GM18951 (cell line): ENCODE measurements around the gene ERICH6B.

Experiments used
- POLR2A ChIP-seq: IDR thresholded peaks from 4 replicates; pipeline ENCODE4 v1.6.1; 2011; ENCODE audit warnings: mild to moderate bottlenecking; ENCODE audit not compliant: insufficient read length, insufficient read depth; ENCODE audit errors: extremely low read depth
- in situ Hi-C: fragments of 300-500 bp; cut with MboI; formaldehyde crosslinking; loops from one replicate; pipeline ENCODE4 v1.12.0; 2022; ENCODE audit warnings: low sequenced_read_pairs, mixed read lengths, inconsistent platforms; ENCODE audit not compliant: unreplicated experiment

The ERICH6B gene

DNA sequence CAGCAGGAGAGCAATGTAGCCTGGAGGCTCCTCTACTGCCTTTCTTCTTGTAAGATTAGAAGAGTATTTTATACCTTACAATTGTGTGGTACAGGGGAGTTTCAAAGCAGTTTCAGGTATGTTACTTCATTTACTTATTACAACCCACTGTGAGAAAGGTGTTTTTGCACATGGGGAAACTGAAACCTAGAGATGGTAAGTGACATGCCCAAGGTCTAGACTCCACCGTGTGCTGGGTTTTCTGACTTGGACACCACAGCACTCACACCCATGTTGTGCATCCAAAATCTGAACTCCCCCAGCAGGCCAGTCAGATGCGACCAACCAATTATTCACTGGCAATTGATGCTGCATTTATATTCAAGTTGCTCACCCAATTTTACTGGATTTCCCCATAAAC lies 22.8 kb downstream of the ERICH6B start:
- TF ChIP-seq POLR2A, result no peak
- in situ Hi-C loops, result no loop called here

DNA sequence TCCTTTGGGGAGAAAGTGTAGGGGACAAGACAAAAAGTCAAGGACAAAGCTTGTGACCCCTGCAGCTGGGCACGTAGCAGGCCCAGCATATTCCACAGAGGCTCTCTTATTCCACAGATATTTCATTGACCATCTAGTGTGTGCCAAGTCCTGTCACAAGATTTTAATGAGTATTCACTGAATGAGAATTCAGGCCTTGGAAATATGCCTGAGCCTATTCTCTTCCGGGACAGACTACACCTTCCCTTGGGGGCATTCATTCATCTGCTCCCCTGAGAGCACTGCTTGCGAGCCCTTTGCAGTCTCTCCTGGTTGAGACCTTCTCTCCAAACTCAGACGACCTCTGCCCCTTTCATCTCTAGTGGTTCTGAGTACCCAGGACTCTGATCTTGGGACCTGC lies 25.5 kb downstream of the ERICH6B start:
- in situ Hi-C loops, result no loop called here
- no peak for TF ChIP-seq POLR2A

DNA sequence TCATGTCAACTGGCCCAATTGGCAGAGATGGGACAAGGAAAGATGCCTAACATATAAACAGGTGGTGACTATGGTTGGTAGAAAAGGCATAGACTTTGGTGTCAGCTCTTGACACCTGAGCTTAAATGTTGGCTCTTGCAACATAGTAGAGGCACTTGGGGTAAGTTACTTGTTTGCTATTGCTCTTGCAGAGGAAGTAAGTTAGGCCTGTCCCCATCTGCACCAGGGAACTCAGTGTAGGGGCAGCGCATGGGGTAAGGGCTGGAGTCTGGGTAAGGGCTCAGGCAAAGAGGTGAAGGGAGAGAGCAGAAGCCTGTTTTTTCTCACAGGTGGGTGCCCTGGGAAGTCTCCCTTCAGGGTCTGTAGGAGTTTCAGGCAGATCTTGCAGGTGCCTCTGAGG lies 27.6 kb downstream of the ERICH6B start:
- TF ChIP-seq POLR2A, result no peak
- in situ Hi-C loops, result no loop called here

DNA sequence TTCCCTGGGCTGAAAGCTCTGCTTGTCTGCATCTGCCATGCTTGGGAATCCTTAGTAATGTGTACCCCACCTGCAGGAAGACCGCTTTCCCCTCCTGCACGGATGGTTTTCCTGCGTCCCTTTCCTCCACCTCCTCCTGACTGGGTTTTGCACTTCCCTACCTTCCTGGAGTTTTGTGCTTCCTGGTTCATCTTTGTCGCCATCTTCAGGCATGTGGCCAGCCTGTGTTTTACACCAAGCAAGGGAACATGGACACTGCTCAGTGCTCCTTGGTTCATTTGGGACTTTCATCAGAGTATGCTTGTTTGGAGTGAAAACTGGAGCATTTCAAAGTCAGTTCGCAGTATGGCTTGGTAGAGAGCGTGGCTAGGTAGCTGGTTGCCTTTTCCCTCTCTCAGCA lies 30.7 kb downstream of the ERICH6B start:
- in situ Hi-C loops, result no loop called here
- TF ChIP-seq POLR2A, result no peak

DNA sequence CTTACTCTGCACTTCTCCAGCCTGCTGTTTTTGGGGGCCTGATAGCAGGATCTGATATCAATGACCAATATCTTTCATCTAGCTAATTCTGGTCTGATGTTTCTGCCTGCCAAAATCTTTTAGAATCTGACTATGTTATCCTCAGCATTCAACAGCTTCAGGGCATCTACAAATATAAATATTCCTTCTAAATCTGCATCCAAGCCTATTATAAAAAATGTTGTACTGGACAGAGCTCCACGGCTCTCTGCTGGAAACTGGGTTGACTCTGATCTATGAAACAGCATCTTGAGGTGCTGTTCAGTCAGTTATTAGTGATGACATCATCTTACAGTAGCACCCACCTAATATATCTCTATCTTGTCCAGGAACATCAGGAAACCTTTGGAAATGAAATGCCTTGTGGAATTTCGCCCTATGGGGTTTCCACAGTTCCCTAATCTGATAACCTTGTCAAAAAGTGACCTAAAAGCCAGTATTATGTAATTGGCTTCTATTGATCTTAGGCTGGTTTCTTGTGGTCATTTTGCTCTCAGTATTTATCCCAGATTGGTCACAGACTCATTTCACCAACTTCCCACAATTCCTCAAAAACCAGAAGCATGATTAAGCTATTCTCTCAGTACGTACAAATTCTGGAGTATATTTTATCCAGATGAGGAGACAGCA lies 33.0 kb downstream of the ERICH6B start:
- in situ Hi-C loops, result no loop called here
- no peak for TF ChIP-seq POLR2A

DNA sequence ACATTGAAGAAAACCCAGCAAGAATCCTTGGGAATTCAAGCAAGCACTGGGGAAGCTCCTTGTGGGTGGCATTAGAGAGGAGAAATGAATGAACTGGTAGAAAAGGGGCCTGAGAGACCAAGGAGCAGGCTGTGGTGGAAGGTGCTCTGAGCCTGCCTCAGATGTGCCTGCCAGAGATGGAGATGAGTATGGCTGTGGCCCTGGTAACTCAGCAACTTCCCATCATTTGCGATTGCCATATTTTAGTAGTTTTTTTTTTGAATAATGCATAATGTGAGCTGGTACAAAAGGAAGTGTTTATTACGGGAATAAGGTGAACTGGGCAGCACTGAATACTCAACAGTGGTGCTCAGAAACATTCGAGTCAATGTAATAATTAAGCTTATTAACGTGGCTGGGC lies 39.1 kb downstream of the ERICH6B start:
- in situ Hi-C loops, result no loop called here
- TF ChIP-seq POLR2A, result no peak

DNA sequence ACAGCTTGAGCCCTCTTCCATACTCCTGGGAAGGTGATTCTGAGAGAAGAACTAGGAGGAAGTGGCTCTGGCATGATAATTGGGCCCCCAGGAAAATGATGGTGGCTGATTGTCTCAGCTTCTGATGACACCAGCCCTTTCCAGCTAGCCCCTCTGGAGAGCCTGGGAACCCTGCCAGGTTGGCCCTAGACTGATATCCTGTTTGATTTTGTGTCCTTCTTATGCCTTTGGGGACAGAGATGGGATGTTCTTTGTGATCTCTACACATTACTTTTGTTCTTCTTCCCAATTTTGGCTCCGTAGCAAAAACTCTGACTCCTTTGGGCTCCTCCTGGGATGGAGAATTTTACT lies 39.7 kb downstream of the ERICH6B start:
- in situ Hi-C loops, result no loop called here
- no peak for TF ChIP-seq POLR2A

DNA sequence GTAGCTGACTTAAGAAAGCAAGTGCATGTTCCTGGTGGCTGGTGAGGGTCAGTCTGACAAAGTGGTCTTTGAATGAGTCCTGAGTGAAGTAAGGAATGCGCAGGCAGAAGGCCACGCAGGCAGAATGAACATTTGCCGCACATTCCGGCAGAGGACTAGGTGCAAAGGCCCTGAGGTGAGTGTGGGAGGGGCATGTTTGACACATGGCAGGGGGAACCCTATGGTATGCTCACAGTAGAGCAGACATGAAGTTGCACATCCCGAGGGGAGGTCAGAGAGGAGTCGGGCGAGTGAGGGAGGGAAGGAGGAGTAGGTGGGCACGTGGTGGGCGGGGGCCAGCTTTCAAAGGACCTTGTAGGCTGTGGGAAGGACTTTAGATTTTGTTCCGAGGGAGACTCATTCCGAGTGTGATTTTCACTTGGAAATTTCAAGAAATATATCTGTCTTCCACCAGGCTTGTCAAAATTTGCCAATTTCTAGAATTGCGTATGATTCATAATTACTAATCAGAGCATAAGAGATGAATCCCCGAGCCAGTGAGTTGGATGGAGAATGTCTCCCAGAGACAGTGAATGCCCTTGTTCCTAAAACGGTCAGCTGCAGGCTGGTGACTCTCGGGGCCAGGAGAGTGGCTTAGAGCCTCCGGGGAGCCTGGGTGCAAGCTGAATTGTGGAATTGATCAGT lies 40.3 kb downstream of the ERICH6B start:
- in situ Hi-C loops, result no loop called here
- no peak for TF ChIP-seq POLR2A

DNA sequence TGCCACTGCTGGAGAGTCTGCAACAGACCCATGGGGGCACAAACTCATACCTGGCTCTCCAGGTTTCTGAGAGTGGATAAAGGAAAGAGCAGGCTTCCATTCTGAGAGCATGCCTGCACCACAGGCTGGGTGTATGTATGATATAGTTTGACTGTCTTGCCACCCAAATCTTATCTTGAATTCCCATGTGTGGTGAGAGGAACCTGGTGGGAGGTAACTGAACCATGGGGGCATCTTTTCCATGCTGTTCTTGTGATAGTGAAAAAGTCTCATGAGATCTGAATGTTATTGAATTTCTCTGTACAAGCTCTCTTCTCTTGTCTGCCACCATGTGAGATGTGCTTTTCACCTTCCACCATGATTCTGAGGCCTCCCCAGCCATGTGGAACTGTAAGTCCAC lies 50.2 kb downstream of the ERICH6B start:
- TF ChIP-seq POLR2A, result no peak
- in situ Hi-C loops, result no loop called here

DNA sequence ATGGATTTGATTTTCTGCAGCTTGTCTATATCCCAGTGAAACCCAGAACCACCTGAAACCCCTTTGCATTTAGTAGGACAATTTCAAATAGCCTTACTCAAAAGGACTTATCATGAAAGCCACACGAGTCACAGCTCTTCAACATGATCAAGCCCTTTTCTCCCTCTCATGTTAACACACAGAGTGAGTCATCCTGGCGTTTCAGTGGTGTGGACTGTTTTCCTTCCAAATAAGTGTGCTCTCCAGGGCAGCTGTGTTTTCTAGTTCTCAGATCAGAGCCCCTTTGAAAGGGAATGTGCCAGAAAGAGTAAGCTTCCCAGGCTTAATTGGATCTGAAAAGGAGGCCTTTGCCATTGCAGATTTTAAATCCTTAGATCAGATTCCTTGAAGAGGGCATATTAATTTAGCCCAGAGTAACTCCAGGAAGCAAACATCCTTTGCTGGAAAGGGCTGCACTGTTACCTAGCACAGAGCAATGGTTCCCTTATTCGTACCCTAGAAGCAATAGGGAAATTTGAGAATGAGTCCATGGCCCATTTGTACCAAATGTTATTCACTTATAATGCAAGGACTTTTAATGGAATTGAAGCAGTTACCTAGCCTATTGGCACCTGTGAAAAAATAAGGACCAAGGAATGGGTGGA lies 51.3 kb downstream of the ERICH6B start:
- no peak for TF ChIP-seq POLR2A
- in situ Hi-C loops, result no loop called here

DNA sequence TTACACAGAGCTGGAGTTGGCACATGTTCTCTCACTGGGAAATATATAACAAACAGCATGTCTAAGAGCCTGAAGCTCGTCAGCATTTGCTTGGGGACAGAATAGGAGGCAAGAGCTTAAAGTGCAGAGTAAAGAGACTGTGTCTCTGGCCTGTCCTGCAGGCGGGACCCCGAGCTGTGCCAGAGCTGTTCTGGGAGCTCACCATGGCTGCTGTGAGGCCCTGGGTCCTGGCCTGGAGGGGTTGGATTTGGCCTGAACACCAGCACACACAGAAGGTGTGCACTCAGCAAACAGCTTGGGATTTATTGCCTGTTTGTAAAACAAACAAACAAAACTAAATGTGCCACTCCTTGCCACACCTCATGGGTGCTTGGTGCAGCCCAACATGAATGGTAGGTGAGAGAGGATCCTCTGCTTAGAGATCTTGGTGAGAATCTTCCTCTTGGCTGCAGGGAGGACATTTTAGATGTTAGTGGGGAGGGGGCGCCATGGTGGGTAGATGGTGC lies 60.9 kb downstream of the ERICH6B start:
- in situ Hi-C loops, result no loop called here
- TF ChIP-seq POLR2A, result no peak

DNA sequence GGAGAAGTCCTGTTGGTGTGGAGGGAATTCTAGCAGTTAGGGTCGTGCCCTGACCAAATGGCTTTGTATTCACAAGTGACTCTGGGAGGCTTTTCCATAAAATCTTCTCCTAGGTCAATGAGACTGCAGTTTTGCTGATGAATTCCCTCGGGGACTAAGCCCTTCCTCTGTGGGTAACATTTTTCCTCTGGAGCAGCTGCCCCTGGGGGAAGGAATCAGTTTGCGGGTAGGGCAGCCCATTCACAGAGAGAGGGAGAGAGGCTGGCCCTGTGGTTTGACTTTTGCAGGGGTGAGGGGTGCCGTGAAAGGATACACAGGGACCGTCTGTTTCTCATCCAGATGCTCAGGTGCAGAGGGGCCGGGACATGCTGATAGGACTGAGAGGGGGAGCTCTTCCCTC lies 67.3 kb downstream of the ERICH6B start:
- in situ Hi-C loops, result no loop called here

DNA sequence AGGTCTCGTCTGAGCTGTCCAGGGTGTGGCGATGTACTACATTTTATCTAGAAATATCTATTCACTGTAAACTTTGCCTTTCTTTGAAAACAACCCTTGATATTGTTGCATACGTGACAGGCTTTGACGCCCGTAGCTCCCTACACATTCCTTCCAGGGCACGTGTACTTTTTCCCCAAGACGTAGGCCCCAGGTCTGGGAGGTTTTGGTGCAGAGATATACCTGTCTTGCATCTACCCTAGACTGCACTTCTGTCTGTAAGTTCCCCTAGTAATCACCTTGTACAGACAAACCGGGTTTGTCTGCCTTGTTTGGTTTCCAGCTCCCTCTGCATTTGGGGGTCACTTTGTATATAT lies 69.2 kb downstream of the ERICH6B start:
- in situ Hi-C loops, result no loop called here
- no peak for TF ChIP-seq POLR2A

More for the DNA sequence above, 67.3 kb downstream of the ERICH6B start:
- no peak for TF ChIP-seq POLR2A

DNA sequence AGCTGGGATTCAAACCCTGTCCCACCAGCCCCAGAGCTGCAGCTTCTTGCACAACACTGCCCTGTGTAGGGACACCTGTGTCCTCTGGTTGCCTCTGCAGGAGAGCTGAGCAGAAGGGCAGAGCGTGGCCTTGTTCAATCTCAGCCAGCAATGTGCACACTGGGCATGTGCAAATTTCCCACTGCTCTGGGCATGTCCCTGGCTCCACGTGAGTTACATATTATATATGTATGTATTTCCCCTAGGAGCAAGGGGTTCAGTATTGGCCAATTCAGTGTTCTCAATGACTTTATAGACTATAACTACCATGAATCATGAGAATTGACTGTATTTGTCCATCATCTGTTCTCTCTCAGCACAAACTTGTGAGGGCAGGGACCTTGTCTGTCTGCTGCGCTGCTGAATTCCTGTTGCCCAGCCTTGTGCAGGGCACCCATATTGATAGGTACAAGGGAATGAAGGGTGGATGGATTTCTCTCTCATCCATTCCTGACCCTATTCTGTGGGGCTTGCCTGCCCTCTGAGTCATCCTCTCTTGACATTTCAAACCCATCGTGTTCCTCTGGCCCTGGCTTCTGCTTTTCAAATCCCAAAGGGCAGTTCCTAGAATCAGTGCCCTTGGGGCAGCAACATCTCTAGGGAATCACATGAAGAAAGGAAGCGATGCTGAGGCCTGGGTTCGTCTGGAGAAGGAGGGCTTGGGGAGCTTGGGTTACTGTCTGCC lies 69.7 kb downstream of the ERICH6B start:
- in situ Hi-C loops, result no loop called here

DNA sequence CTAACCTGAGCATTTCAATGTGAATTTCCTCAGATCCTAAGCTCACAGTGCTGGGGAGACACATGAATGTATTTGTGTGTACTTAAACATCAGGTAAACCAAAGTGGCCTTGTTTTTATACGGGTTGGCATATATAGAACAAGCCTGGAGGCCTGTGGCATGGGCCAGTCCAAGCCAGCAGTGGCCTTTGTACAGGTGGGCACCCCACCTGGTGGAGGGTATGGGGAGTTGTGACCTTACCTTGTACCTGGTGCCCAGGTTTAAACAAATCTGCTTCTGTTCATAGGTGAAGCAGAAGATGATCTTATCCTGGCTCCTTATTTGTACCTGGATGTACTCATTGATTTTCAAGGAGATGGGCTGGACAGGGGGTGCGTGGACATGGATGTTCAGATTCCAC lies 71.0 kb downstream of the ERICH6B start:
- TF ChIP-seq POLR2A, result no peak
- in situ Hi-C loops, result no loop called here

More for the DNA sequence above, 69.7 kb downstream of the ERICH6B start:
- TF ChIP-seq POLR2A, result no peak
